K562 (cell line): ENCODE data around the gene NUP107. TPM values are rescaled to one million over a fixed set of nuclear protein-coding genes. Genes with fewer than 3 reads are reported as not detected.

Experiments used
- ATAC-seq: fragments of 200-7000 bp; cut with Tn5 transposase; 3 replicates; pipeline ENCODE4 v1.9.1; 2020; ENCODE audit warnings: moderate library complexity
- BruUV-seq: library from RNA; stranded (reverse); fragments of 400-500 nt; replicated peaks from 2 replicates; lab custom pipeline; 2021; lab: Mats Ljungman, UMichigan
- CTCF ChIA-PET: fragments of 300-600 bp; formaldehyde crosslinking; extraction: SDS; loops from one replicate; lab custom pipeline; 2021; ENCODE audit warnings: low intra/inter-chr PET ratio; lab: Yijun Ruan, JAX
- POLR2A ChIA-PET: fragments of 300-600, 350-650 bp; sonication (Branson Sonifier 250); formaldehyde crosslinking; extraction: SDS; loops from one replicate; lab custom pipeline; 2021; ENCODE audit warnings: antibody characterized with exemption, inconsistent platforms; lab: Yijun Ruan, JAX
- DNase-seq, 4 experiments: peaks; one replicate each; pipeline versions ENCODE4 v3.0.0 to v3.0.0-alpha.2; 2011 to 2018; ENCODE audit warnings: low spot score in 3 of 4, mixed read lengths in 3 of 4; ENCODE audit errors: extremely low read depth in 1 of 4
- FAIRE-seq: peaks from 2 replicates; lab custom pipeline; 2011; peaks lifted over from hg19 to GRCh38; lab: Jason Lieb, UNC
- H2AFZ ChIP-seq: 2 replicates; pipeline ENCODE4 v1.6.0; 2011; ENCODE audit warnings: low read depth, low read length, control low read depth, inconsistent platforms
- H3K27ac ChIP-seq: fragments of 200-600 bp; 3 replicates; pipeline ENCODE4 v1.8.0; 2011; ENCODE audit warnings: low read depth, mild to moderate bottlenecking, control low read depth, inconsistent platforms, low read length, moderate library complexity, mixed read lengths; ENCODE audit errors: extremely low read depth
- H3K27me3 ChIP-seq, 2 experiments: fragments of 300-600 bp in 1 of 2; 2 replicates in 1 of 2; 3 replicates in 1 of 2; pipeline versions ENCODE4 v1.6.0 to v1.8.0; 2011; ENCODE audit warnings: inconsistent platforms in 2 of 2, low read length in 2 of 2, mild to moderate bottlenecking in 1 of 2, mixed read lengths in 1 of 2, moderate library complexity in 1 of 2; ENCODE audit not compliant: control insufficient read depth in 2 of 2, insufficient read depth in 2 of 2
- H3K36me3 ChIP-seq: fragments of 300-600 bp; 3 replicates; pipeline ENCODE4 v1.8.0; 2011; ENCODE audit warnings: mild to moderate bottlenecking, low read length, inconsistent platforms; ENCODE audit not compliant: control insufficient read depth, insufficient read depth
- H3K4me1 ChIP-seq, 2 experiments: fragments of 200-600 bp in 1 of 2; replicated peaks in 1 of 2; 2 replicates in 1 of 2; 3 replicates in 1 of 2; pipeline versions ENCODE4 v1.5.1 to v1.8.0; 2011; ENCODE audit warnings: inconsistent platforms in 2 of 2, low read length in 2 of 2, mild to moderate bottlenecking in 1 of 2, mixed read lengths in 1 of 2, moderate library complexity in 1 of 2; ENCODE audit not compliant: control insufficient read depth in 2 of 2, insufficient read depth in 2 of 2
- H3K4me2 ChIP-seq: 2 replicates; pipeline ENCODE4 v1.6.1; 2011; ENCODE audit warnings: low read length, control low read depth, inconsistent platforms, mixed read lengths; ENCODE audit not compliant: insufficient read depth
- H3K4me3 ChIP-seq: fragments of 200-600 bp; sonication (generic), shearing (Covaris generic); 2 replicates; pipeline ENCODE4 v1.5.1; 2016; ENCODE audit warnings: control low read depth, inconsistent platforms
- H3K79me2 ChIP-seq: fragments of 200-600 bp; 3 replicates; pipeline ENCODE4 v1.8.0; 2011; ENCODE audit warnings: low read length, inconsistent platforms; ENCODE audit not compliant: control insufficient read depth, insufficient read depth
- H3K9ac ChIP-seq, 2 experiments: 2 replicates each; pipeline versions ENCODE4 v1.6.0 to v1.6.1; 2011; ENCODE audit warnings: low read depth in 2 of 2, low read length in 2 of 2, control low read depth in 1 of 2, inconsistent platforms in 1 of 2, mild to moderate bottlenecking in 1 of 2, mixed read lengths in 1 of 2; ENCODE audit not compliant: insufficient read depth in 1 of 2
- H3K9me1 ChIP-seq: one replicate; pipeline ENCODE4 v1.6.0; 2011; ENCODE audit warnings: inconsistent platforms, mild to moderate bottlenecking, low read length, moderate library complexity; ENCODE audit not compliant: control insufficient read depth, insufficient read depth
- H3K9me3 ChIP-seq: replicated peaks from 2 replicates; pipeline ENCODE4 v1.5.1; 2011; ENCODE audit warnings: low read depth, low read length, inconsistent platforms; ENCODE audit not compliant: control insufficient read depth, insufficient read depth
- H4K20me1 ChIP-seq: replicated peaks from 2 replicates; pipeline ENCODE4 v1.6.1; 2011; ENCODE audit warnings: low read length, inconsistent platforms, mixed read lengths; ENCODE audit not compliant: control insufficient read depth, insufficient read depth
- ARID1B ChIP-seq: fragments of 450-650 bp; IDR thresholded peaks from 2 replicates; pipeline ENCODE4 v1.6.1; 2016; ENCODE audit warnings: antibody characterized with exemption, mild to moderate bottlenecking, inconsistent platforms
- CBFA2T3 ChIP-seq: fragments of 450-650 bp; IDR thresholded peaks from 2 replicates; pipeline ENCODE4 v1.6.1; 2017
- CBX1 ChIP-seq: sonication (generic); IDR thresholded peaks from 2 replicates; pipeline ENCODE4 v1.6.1; 2016; ENCODE audit warnings: antibody characterized with exemption, low read depth, mild to moderate bottlenecking
- EP300 ChIP-seq: IDR thresholded peaks from 2 replicates; pipeline ENCODE4 v1.6.1; 2012; ENCODE audit warnings: low read length, improper control_type of control experiment
- ETV1 ChIP-seq: fragments of 450-650 bp; conservative IDR thresholded peaks from 2 replicates; pipeline ENCODE4 v1.6.1; 2016; ENCODE audit warnings: missing genetic modification characterization, control low read depth, low read depth, missing compliant biosample characterization
- GTF2A2 ChIP-seq: IDR thresholded peaks from 2 replicates; pipeline ENCODE4 v1.6.1; 2016; ENCODE audit warnings: mild to moderate bottlenecking, missing genetic modification characterization, missing compliant biosample characterization
- JUND ChIP-seq, 2 experiments: IDR thresholded peaks; 2 replicates in 1 of 2; 3 replicates in 1 of 2; pipeline ENCODE4 v1.6.1; 2011; ENCODE audit warnings: borderline replicate concordance in 2 of 2, low read depth in 2 of 2, low read length in 2 of 2, improper control_type of control experiment in 1 of 2, missing biosample characterization in 1 of 2, missing genetic modification characterization in 1 of 2, missing genetic modification reagents in 1 of 2
- MCM2 ChIP-seq: fragments of 450-650 bp; IDR thresholded peaks from 2 replicates; pipeline ENCODE4 v1.6.1; 2017; ENCODE audit warnings: low read depth, mild to moderate bottlenecking
- NR2C1 ChIP-seq, 2 experiments: fragments of 450-650 bp; IDR thresholded peaks; 2 replicates each; pipeline ENCODE4 v1.6.1; 2017; ENCODE audit warnings: mild to moderate bottlenecking in 2 of 2, antibody characterized with exemption in 1 of 2, inconsistent platforms in 1 of 2, missing compliant biosample characterization in 1 of 2, missing genetic modification characterization in 1 of 2
- RCOR1 ChIP-seq, 2 experiments: IDR thresholded peaks; 2 replicates each; pipeline ENCODE4 v1.6.1; 2012; ENCODE audit warnings: low read depth in 2 of 2, low read length in 2 of 2, borderline replicate concordance in 1 of 2, improper control_type of control experiment in 1 of 2
- SMARCA4 ChIP-seq: fragments of 450-650 bp; IDR thresholded peaks from 2 replicates; pipeline ENCODE4 v1.6.1; 2016
- SMARCE1 ChIP-seq: fragments of 450-650 bp; IDR thresholded peaks from 2 replicates; pipeline ENCODE4 v1.7.1; 2016; ENCODE audit warnings: mild to moderate bottlenecking
- THRAP3 ChIP-seq: fragments of 450-650 bp; IDR thresholded peaks from 2 replicates; pipeline ENCODE4 v1.6.1; 2016; ENCODE audit warnings: mild to moderate bottlenecking, inconsistent platforms, borderline replicate concordance
- ZNF311 ChIP-seq: fragments of 250-450 bp; sonication (Bioruptor Pico); IDR thresholded peaks from 2 replicates; pipeline ENCODE4 v1.4.0; 2020; ENCODE audit warnings: mild to moderate bottlenecking, moderate library complexity
- ZNF584 ChIP-seq: fragments of 200-800 bp; sonication (Bioruptor generic); IDR thresholded peaks from 2 replicates; pipeline ENCODE4 v1.6.1; 2016; ENCODE audit warnings: low read depth, mild to moderate bottlenecking, missing genetic modification characterization, missing compliant biosample characterization
- WGBS: fragments of 100-300 bp; shearing (Covaris generic); methylation state at CpG from one replicate; pipeline ENCODE4 v1.1.6; 2016; ENCODE audit warnings: low coverage, mixed read lengths; ENCODE audit not compliant: insufficient coverage; ENCODE audit errors: missing lambda C conversion rate; 5-methylcytosine and 5-hydroxymethylcytosine counted together
- in situ Hi-C: fragments of 300-500 bp; cut with MboI; formaldehyde crosslinking; loops from 4 replicates; pipeline ENCODE4 v1.15.0; 2018; ENCODE audit warnings: inconsistent platforms, mixed read lengths
- intact Hi-C: fragments of 100-400 bp; cut with micrococcal nuclease; formaldehyde crosslinking; loops from 2 replicates; pipeline ENCODE4 v1.14.2; 2022
- polyA plus RNA-seq, 8 experiments: library from polyadenylated mRNA; depleted of rRNA in 4 of 8; stranded (reverse) in 5 of 8; unstranded in 3 of 8; fragments of >200 nt; fragmentation: Nextera tagmentation in 2 of 8; fragmentation: Illumina TruSeq in 1 of 8; extraction: Ambion mirVana in 2 of 8; extraction: Trizol in 1 of 8; gene quantifications; 2 replicates each; pipeline versions ENCODE4 v1.2.1 to v1.2.3, GENCODE V29; 2011 to 2014; ENCODE audit warnings: inconsistent platforms in 1 of 8, missing spikeins in 1 of 8
- total RNA-seq, 7 experiments: library from RNA; depleted of rRNA in 6 of 7; stranded (reverse); fragments of >200 nt in 6 of 7; fragmentation: Illumina TruSeq in 2 of 7; extraction: Trizol in 2 of 7; gene quantifications; 2 replicates each; pipeline versions ENCODE4 v1.2.1 to v1.2.3, GENCODE V29; 2011 to 2021; ENCODE audit warnings: low replicate concordance in 1 of 7
- TF ChIP-seq, protein P1 (sequence below): sonication (generic); IDR thresholded peaks from 2 replicates; pipeline ENCODE4 v1.6.1; 2016
- TF ChIP-seq, protein P2 (sequence below): fragments of 450-650 bp; conservative IDR thresholded peaks from 2 replicates; pipeline ENCODE4 v1.6.1; 2016; ENCODE audit warnings: missing genetic modification characterization, low read depth, mild to moderate bottlenecking, control low read depth, missing compliant biosample characterization

The NUP107 gene
- total and polyA plus RNA-seq, 9 of the 15 experiments (the other 6 are each of a cell fraction or from before 2014, with no cell fraction given): 129 to 277 (median 199) TPM

DNA sequence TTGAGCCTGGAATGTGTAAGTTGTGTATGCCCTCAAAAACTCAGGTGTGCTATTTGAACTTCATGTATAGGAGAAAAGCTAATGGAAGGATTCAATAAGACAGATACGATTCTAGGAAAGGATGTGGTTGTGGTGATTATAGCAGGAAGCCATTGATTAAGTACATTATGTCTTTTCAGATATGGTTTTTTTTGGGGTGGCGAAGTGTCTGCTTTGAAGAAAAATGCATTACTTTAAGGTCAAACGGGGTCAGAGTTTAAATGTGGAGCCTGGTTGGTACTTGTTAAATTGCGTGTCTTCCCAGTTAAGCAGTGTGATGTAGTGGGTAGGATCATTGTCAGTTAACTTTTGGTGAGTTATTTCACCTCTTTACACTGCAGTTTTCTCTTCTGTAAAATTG is 13.0 kb upstream of the NUP107 start:
- in situ Hi-C loops (no loop called here), intact Hi-C loops (no loop called here)
- no peaks in the 10 kb centered on the region for H3K36me3 ChIP-seq
- CTCF ChIA-PET: no interaction called here
- H3K9ac ChIP-seq: no peak overlapping the region
- ATAC-seq (0 out of 3 replicates have a peak, but pooled peaks have one; percentile 14), DNase-seq (peak in 2 of 4 experiments; percentile 8 to 35), FAIRE-seq (peak; percentile 48)
- no peaks in the 10 kb centered on the region for H4K20me1 ChIP-seq
- no peak for TF ChIP-seq JUND (IDR thresholded peaks at IDR 0.05; ENCODE audit: borderline replicate concordance, low read depth, low read length)
- no peak for TF ChIP-seq JUND (tag; IDR thresholded peaks at IDR 0.05; ENCODE audit: borderline replicate concordance, low read depth, low read length)
- TF ChIP-seq EP300: peak; percentile 20; the same call in 1 of the 2 replicates
- TF ChIP-seq ZNF584 (CRISPR knock-in tag): no peak
- TF ChIP-seq ZNF311: no peak
- TF ChIP-seq RCOR1 (IDR thresholded peaks at IDR 0.05; ENCODE audit: borderline replicate concordance in 1 of 2, low read depth in 2 of 2, low read length in 2 of 2): 0 out of 4 replicates have a peak, but pooled peaks of 1 of the 2 experiments have one; percentile 23
- no peak for TF ChIP-seq MCM2
- TF ChIP-seq CBX1: no peak
- TF ChIP-seq, protein P1, sequence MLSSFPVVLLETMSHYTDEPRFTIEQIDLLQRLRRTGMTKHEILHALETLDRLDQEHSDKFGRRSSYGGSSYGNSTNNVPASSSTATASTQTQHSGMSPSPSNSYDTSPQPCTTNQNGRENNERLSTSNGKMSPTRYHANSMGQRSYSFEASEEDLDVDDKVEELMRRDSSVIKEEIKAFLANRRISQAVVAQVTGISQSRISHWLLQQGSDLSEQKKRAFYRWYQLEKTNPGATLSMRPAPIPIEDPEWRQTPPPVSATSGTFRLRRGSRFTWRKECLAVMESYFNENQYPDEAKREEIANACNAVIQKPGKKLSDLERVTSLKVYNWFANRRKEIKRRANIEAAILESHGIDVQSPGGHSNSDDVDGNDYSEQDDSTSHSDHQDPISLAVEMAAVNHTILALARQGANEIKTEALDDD: 0 out of 2 replicates have a peak, but pooled peaks have one; percentile 14
- peak; percentile 37; the same call in 1 of the 2 replicates for TF ChIP-seq ARID1B
- TF ChIP-seq GTF2A2 (tag): no peak
- 0 out of 2 replicates have a peak, but pooled peaks have one; percentile 41 for TF ChIP-seq ETV1 (tag)
- TF ChIP-seq, protein P2, sequence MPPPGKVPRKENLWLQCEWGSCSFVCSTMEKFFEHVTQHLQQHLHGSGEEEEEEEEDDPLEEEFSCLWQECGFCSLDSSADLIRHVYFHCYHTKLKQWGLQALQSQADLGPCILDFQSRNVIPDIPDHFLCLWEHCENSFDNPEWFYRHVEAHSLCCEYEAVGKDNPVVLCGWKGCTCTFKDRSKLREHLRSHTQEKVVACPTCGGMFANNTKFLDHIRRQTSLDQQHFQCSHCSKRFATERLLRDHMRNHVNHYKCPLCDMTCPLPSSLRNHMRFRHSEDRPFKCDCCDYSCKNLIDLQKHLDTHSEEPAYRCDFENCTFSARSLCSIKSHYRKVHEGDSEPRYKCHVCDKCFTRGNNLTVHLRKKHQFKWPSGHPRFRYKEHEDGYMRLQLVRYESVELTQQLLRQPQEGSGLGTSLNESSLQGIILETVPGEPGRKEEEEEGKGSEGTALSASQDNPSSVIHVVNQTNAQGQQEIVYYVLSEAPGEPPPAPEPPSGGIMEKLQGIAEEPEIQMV: no peak
- peak; percentile 72 for TF ChIP-seq CBFA2T3
- TF ChIP-seq THRAP3: no peak
- TF ChIP-seq SMARCA4: peak; percentile 46; the same call in 1 of the 2 replicates
- TF ChIP-seq NR2C1 (IDR thresholded peaks at IDR 0.05): no peak
- peak; percentile 40; the same call in 1 of the 2 replicates for TF ChIP-seq NR2C1 (tag; IDR thresholded peaks at IDR 0.05)
- 0 out of 2 replicates have a peak, but pooled peaks have one; percentile 14 for TF ChIP-seq SMARCE1
- H3K79me2 ChIP-seq: no peaks in the 10 kb centered on the region
- H3K4me2 ChIP-seq: no peak overlapping the region; the same call in 1 of the 2 replicates
- no peaks in the 10 kb centered on the region for H3K9me3 ChIP-seq
- H3K4me1 ChIP-seq: peaks cover 5 to 13% of the 10 kb centered on the region in 2 experiments; a peak in 4 of 5 replicates
- H3K9me1 ChIP-seq: no peaks in the 10 kb centered on the region
- peak overlapping the region; percentile 52; the same call in 1 of the 2 replicates for H2AFZ ChIP-seq
- H3K4me3 ChIP-seq: no peak overlapping the region
- WGBS: 10% methylated on average over 4 of the region's 4 CpGs
- no peaks in the 10 kb centered on the region for H3K27me3 ChIP-seq
- POLR2A ChIA-PET: interaction anchor here (1.6 kb wide), 1 partner anchor 10 kb away, joined by 3 read pairs; no protein-coding TSS in a partner anchor
- H3K27ac ChIP-seq: no peak overlapping the region
- no TSS peak for BruUV-seq
